ENCODE results near the gene KCNJ1. TPM values are rescaled to one million over a fixed set of nuclear protein-coding genes. Genes with fewer than 3 reads are reported as not detected.
A peak's percentile ranks its signal among the peaks of the same experiment; 100 is the strongest.

The KCNJ1 gene
- total RNA-seq, 1 experiment from 2014 or later, result not detected

DNA sequence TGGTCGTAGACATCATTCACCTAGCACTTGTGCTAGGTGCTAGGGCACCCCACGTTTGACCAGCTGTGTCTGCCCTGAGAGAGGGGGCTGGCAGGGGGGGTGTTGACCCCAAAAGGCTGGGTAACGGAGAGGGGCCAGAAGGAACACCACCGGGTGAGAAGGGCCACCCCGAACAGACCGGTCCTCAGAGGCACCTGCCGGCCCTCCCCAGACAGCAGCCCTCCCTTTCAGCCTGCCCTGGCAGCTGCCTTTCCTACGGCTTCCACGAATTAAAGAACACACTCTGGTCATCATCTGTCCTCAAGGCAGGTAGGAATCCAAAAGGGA is 23.1 kb upstream of the KCNJ1 start:
- DNase-seq, result no peak
- Histone ChIP-seq H3K4me1 (ENCODE audit: low read length) (no peaks in the 10 kb centered on the region), H3K36me3 (ENCODE audit: insufficient read depth, low read length) (no peaks in the 10 kb centered on the region), H3K4me2 (ENCODE audit: low read depth, low read length, poor library complexity, severe bottlenecking) (no peak overlapping the region), H3K9me3 (ENCODE audit: low read length) (no peaks in the 10 kb centered on the region), H3K9me2 (replicated peaks; ENCODE audit: insufficient read depth, low read length) (no peaks in the 10 kb centered on the region), H3K27me3 (ENCODE audit: low read length) (no peaks in the 10 kb centered on the region), H3K27ac (ENCODE audit: low read length) (no peak overlapping the region), H4K20me1 (ENCODE audit: insufficient read depth, low read depth, low read length) (no peaks in the 10 kb centered on the region), H2AFZ (ENCODE audit: low read length) (no peak overlapping the region), H3K4me3 (ENCODE audit: low read length) (no peak overlapping the region), H3K79me2 (ENCODE audit: low read length) (no peaks in the 10 kb centered on the region), H3K9ac (ENCODE audit: low read length) (no peak overlapping the region)

GRCh38 chr11:128889657-128890213 is 22.6 kb upstream of the KCNJ1 start:
- DNase-seq, result no peak
- H3K4me3 ChIP-seq (ENCODE audit: low read length), result no peak overlapping the region
- H3K27ac ChIP-seq (ENCODE audit: low read length), result no peak overlapping the region
- H3K79me2 ChIP-seq (ENCODE audit: low read length), result no peaks in the 10 kb centered on the region
- H3K36me3 ChIP-seq (ENCODE audit: insufficient read depth, low read length), result no peaks in the 10 kb centered on the region
- H3K4me2 ChIP-seq (ENCODE audit: low read depth, low read length, poor library complexity, severe bottlenecking), result no peak overlapping the region
- no peaks in the 10 kb centered on the region for H3K4me1 ChIP-seq (ENCODE audit: low read length)
- H3K9ac ChIP-seq (ENCODE audit: low read length), result no peak overlapping the region
- no peaks in the 10 kb centered on the region for H3K9me3 ChIP-seq (ENCODE audit: low read length)
- H3K9me2 ChIP-seq (replicated peaks; ENCODE audit: insufficient read depth, low read length), result no peaks in the 10 kb centered on the region
- H3K27me3 ChIP-seq (ENCODE audit: low read length), result no peaks in the 10 kb centered on the region
- H2AFZ ChIP-seq (ENCODE audit: low read length), result no peak overlapping the region
- H4K20me1 ChIP-seq (ENCODE audit: insufficient read depth, low read depth, low read length), result no peaks in the 10 kb centered on the region

GRCh38 chr11:128888034-128888985 is 21.2 kb upstream of the KCNJ1 start:
- Histone ChIP-seq H3K4me1 (ENCODE audit: low read length) (no peaks in the 10 kb centered on the region), H4K20me1 (ENCODE audit: insufficient read depth, low read depth, low read length) (no peaks in the 10 kb centered on the region), H3K27me3 (ENCODE audit: low read length) (no peaks in the 10 kb centered on the region), H3K4me2 (ENCODE audit: low read depth, low read length, poor library complexity, severe bottlenecking) (no peak overlapping the region), H2AFZ (ENCODE audit: low read length) (no peak overlapping the region), H3K36me3 (ENCODE audit: insufficient read depth, low read length) (no peaks in the 10 kb centered on the region), H3K4me3 (ENCODE audit: low read length) (no peak overlapping the region), H3K27ac (ENCODE audit: low read length) (no peak overlapping the region), H3K9ac (ENCODE audit: low read length) (no peak overlapping the region), H3K79me2 (ENCODE audit: low read length) (no peaks in the 10 kb centered on the region), H3K9me3 (ENCODE audit: low read length) (no peaks in the 10 kb centered on the region), H3K9me2 (replicated peaks; ENCODE audit: insufficient read depth, low read length) (no peaks in the 10 kb centered on the region)
- DNase-seq, result no peak

GRCh38 chr11:128886406-128887124 is 19.5 kb upstream of the KCNJ1 start:
- H3K9me3 ChIP-seq (ENCODE audit: low read length), result no peaks in the 10 kb centered on the region
- no peak overlapping the region for H2AFZ ChIP-seq (ENCODE audit: low read length)
- H3K4me1 ChIP-seq (ENCODE audit: low read length), result no peaks in the 10 kb centered on the region
- H3K79me2 ChIP-seq (ENCODE audit: low read length), result no peaks in the 10 kb centered on the region
- H3K9me2 ChIP-seq (replicated peaks; ENCODE audit: insufficient read depth, low read length), result no peaks in the 10 kb centered on the region
- no peak overlapping the region for H3K9ac ChIP-seq (ENCODE audit: low read length)
- no peak overlapping the region for H3K27ac ChIP-seq (ENCODE audit: low read length)
- no peak overlapping the region for H3K4me2 ChIP-seq (ENCODE audit: low read depth, low read length, poor library complexity, severe bottlenecking)
- H3K27me3 ChIP-seq (ENCODE audit: low read length), result no peaks in the 10 kb centered on the region
- H3K4me3 ChIP-seq (ENCODE audit: low read length), result no peak overlapping the region
- no peaks in the 10 kb centered on the region for H4K20me1 ChIP-seq (ENCODE audit: insufficient read depth, low read depth, low read length)
- no peaks in the 10 kb centered on the region for H3K36me3 ChIP-seq (ENCODE audit: insufficient read depth, low read length)
- DNase-seq, result no peak

DNA sequence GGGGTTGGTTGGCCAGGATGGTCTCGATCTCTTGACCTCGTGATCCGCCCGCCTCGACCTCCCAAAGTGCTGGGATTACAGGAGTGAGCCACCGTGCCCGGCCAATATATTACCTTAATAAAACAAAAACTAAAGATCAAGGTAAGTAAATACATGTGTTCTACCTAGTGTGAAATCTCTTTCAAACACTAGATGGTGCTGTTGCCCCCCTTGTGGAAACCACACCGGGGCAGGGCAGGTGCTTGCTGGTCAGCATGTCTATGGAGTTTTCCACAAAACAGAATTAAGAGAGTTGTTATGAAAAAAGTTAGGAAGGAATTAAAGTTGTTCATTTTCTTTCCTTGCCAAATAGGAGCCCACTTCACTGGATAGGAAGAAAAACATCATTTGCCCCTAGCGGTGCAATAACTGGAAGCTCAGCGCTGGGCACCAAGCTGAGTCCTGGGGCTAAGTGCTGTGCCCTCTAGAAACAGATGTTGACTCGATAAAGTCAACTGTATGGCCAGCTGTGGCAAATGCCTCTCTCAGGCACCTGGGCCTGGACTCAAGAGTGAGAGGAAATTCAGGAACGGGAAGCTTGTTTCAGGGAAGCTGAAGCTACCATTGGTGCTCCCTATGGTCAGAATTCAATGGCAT is 17.7 kb upstream of the KCNJ1 start:
- no peaks in the 10 kb centered on the region for H3K79me2 ChIP-seq (ENCODE audit: low read length)
- H3K4me1 ChIP-seq (ENCODE audit: low read length), result no peaks in the 10 kb centered on the region
- H3K9me2 ChIP-seq (replicated peaks; ENCODE audit: insufficient read depth, low read length), result no peaks in the 10 kb centered on the region
- no peak overlapping the region for H3K4me3 ChIP-seq (ENCODE audit: low read length)
- no peaks in the 10 kb centered on the region for H4K20me1 ChIP-seq (ENCODE audit: insufficient read depth, low read depth, low read length)
- no peak overlapping the region for H3K4me2 ChIP-seq (ENCODE audit: low read depth, low read length, poor library complexity, severe bottlenecking)
- H3K27ac ChIP-seq (ENCODE audit: low read length), result no peak overlapping the region
- no peaks in the 10 kb centered on the region for H3K36me3 ChIP-seq (ENCODE audit: insufficient read depth, low read length)
- peak; percentile 76 for DNase-seq
- H2AFZ ChIP-seq (ENCODE audit: low read length), result no peak overlapping the region
- no peak overlapping the region for H3K9ac ChIP-seq (ENCODE audit: low read length)
- H3K27me3 ChIP-seq (ENCODE audit: low read length), result no peaks in the 10 kb centered on the region
- H3K9me3 ChIP-seq (ENCODE audit: low read length), result no peaks in the 10 kb centered on the region

GRCh38 chr11:128884054-128884453 is 17.0 kb upstream of the KCNJ1 start:
- H4K20me1 ChIP-seq (ENCODE audit: insufficient read depth, low read depth, low read length), result no peaks in the 10 kb centered on the region
- H3K27me3 ChIP-seq (ENCODE audit: low read length), result no peaks in the 10 kb centered on the region

GRCh38 chr11:128882451-128882850 is 15.4 kb upstream of the KCNJ1 start:
- Histone ChIP-seq H3K4me2 (ENCODE audit: low read depth, low read length, poor library complexity, severe bottlenecking) (no peak overlapping the region), H3K79me2 (ENCODE audit: low read length) (no peaks in the 10 kb centered on the region), H3K4me1 (ENCODE audit: low read length) (no peaks in the 10 kb centered on the region), H2AFZ (ENCODE audit: low read length) (no peak overlapping the region), H3K9me3 (ENCODE audit: low read length) (no peaks in the 10 kb centered on the region), H3K4me3 (ENCODE audit: low read length) (no peak overlapping the region), H3K9ac (ENCODE audit: low read length) (no peak overlapping the region), H3K27me3 (ENCODE audit: low read length) (no peaks in the 10 kb centered on the region), H4K20me1 (ENCODE audit: insufficient read depth, low read depth, low read length) (no peaks in the 10 kb centered on the region), H3K9me2 (replicated peaks; ENCODE audit: insufficient read depth, low read length) (no peaks in the 10 kb centered on the region), H3K36me3 (ENCODE audit: insufficient read depth, low read length) (no peaks in the 10 kb centered on the region), H3K27ac (ENCODE audit: low read length) (no peak overlapping the region)
- no peak for DNase-seq

More at GRCh38 chr11:128884054-128884453, 17.0 kb upstream of the KCNJ1 start:
- no peak overlapping the region for H2AFZ ChIP-seq (ENCODE audit: low read length)
- no peaks in the 10 kb centered on the region for H3K79me2 ChIP-seq (ENCODE audit: low read length)
- DNase-seq, result no peak
- no peak overlapping the region for H3K27ac ChIP-seq (ENCODE audit: low read length)
- no peak overlapping the region for H3K4me3 ChIP-seq (ENCODE audit: low read length)
- no peaks in the 10 kb centered on the region for H3K4me1 ChIP-seq (ENCODE audit: low read length)
- no peaks in the 10 kb centered on the region for H3K36me3 ChIP-seq (ENCODE audit: insufficient read depth, low read length)
- H3K4me2 ChIP-seq (ENCODE audit: low read depth, low read length, poor library complexity, severe bottlenecking), result no peak overlapping the region
- H3K9me3 ChIP-seq (ENCODE audit: low read length), result no peaks in the 10 kb centered on the region
- H3K9ac ChIP-seq (ENCODE audit: low read length), result no peak overlapping the region
- H3K9me2 ChIP-seq (replicated peaks; ENCODE audit: insufficient read depth, low read length), result no peaks in the 10 kb centered on the region

GRCh38 chr11:128881221-128881620 is 14.1 kb upstream of the KCNJ1 start:
- no peak for DNase-seq
- no peaks in the 10 kb centered on the region for H3K36me3 ChIP-seq (ENCODE audit: insufficient read depth, low read length)
- no peak overlapping the region for H3K4me2 ChIP-seq (ENCODE audit: low read depth, low read length, poor library complexity, severe bottlenecking)
- no peaks in the 10 kb centered on the region for H3K9me3 ChIP-seq (ENCODE audit: low read length)
- H3K79me2 ChIP-seq (ENCODE audit: low read length), result no peaks in the 10 kb centered on the region
- no peak overlapping the region for H3K9ac ChIP-seq (ENCODE audit: low read length)
- no peaks in the 10 kb centered on the region for H3K9me2 ChIP-seq (replicated peaks; ENCODE audit: insufficient read depth, low read length)
- H2AFZ ChIP-seq (ENCODE audit: low read length), result no peak overlapping the region
- H3K4me3 ChIP-seq (ENCODE audit: low read length), result no peak overlapping the region
- no peaks in the 10 kb centered on the region for H3K27me3 ChIP-seq (ENCODE audit: low read length)
- no peak overlapping the region for H3K27ac ChIP-seq (ENCODE audit: low read length)
- no peaks in the 10 kb centered on the region for H4K20me1 ChIP-seq (ENCODE audit: insufficient read depth, low read depth, low read length)
- H3K4me1 ChIP-seq (ENCODE audit: low read length), result no peaks in the 10 kb centered on the region
